Mucosa of descending colon (tissue), 3 donors: ENCODE measurements around the gene GNAT3. TPM values are rescaled to one million over a fixed set of nuclear protein-coding genes. Genes with fewer than 3 reads are reported as not detected.

Source experiments
- ATAC-seq: fragments of 200-7000 bp; cut with Tn5 transposase; one replicate; pipeline ENCODE4 v1.9.1; 2020; ENCODE audit warnings: mild to moderate bottlenecking, moderate library complexity
- DNase-seq, 3 donors: peaks; one replicate each; pipeline ENCODE4 v3.0.0-alpha.2; 2020
- H3K36me3 ChIP-seq: fragments of 200-600 bp; one replicate; pipeline ENCODE4 v1.8.0; 2021; ENCODE audit warnings: low read depth, mild to moderate bottlenecking
- H3K4me1 ChIP-seq: fragments of 200-600 bp; one replicate; pipeline ENCODE4 v1.8.0; 2021; ENCODE audit warnings: low read depth, mild to moderate bottlenecking
- H3K4me3 ChIP-seq: fragments of 200-600 bp; one replicate; pipeline ENCODE4 v1.8.0; 2021; ENCODE audit warnings: mild to moderate bottlenecking
- H3K9me3 ChIP-seq: fragments of 200-600 bp; one replicate; pipeline ENCODE4 v1.8.0; 2021; ENCODE audit warnings: mild to moderate bottlenecking
- intact Hi-C, 2 donors: fragments of 100-400 bp; cut with DNase I in 1 of 2; cut with micrococcal nuclease in 1 of 2; formaldehyde crosslinking; loops; one replicate each; pipeline versions ENCODE4 v1.11.0 to v1.11.1; 2022; cut with DNase I, micrococcal nuclease
- total RNA-seq, 3 donors: library from RNA; stranded (reverse); fragmentation: NEBNext Ultra II Directional in 2 of 3; extraction: Animal tissue kit (Norgen Biotek cat#: 25700) in 2 of 3; gene quantifications; one replicate each; pipeline versions ENCODE4 v1.2.1 to v1.2.4, GENCODE V29; 2021 to 2023
- TF ChIP-seq, protein P1 (sequence below): fragments of 200-600 bp; IDR thresholded peaks from one replicate; pipeline ENCODE4 v1.8.0; 2022; ENCODE audit warnings: antibody characterized with exemption, mild to moderate bottlenecking
- donor health status: DM: no; HTN: no; CAD: no; lungs with moderate emphysema.
- donor health status: DM: no; HTN: no; CAD: no.
- donor health status: DM: no; HTN: yes; CAD: no.

Gene GNAT3
- total RNA-seq, 3 donors from 2014 or later = not detected

DNA sequence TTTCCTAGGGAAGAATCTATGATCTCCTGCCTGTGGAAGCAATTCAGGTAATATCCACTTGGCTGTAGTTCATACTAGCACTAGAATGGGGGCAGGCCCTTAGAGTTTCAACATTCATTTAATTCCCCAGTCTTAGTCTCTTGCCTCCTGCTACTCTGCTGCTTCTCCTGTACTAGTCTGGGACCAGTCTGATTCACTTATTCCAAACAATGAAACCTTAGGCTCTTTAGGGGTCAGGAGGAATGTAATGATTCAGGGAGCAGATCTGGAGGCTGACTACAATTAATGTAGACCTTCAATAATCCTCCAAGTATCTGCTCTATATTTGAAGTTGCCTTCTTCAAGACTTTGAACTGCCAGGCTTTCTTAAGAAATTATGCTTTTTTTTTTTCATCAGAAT is 101.8 kb downstream of the GNAT3 start:
- no peaks in the 10 kb centered on the region for H3K4me1 ChIP-seq
- DNase-seq = no peak
- no peak overlapping the region for H3K4me3 ChIP-seq
- intact Hi-C loops = no loop called here
- TF ChIP-seq, protein P1, sequence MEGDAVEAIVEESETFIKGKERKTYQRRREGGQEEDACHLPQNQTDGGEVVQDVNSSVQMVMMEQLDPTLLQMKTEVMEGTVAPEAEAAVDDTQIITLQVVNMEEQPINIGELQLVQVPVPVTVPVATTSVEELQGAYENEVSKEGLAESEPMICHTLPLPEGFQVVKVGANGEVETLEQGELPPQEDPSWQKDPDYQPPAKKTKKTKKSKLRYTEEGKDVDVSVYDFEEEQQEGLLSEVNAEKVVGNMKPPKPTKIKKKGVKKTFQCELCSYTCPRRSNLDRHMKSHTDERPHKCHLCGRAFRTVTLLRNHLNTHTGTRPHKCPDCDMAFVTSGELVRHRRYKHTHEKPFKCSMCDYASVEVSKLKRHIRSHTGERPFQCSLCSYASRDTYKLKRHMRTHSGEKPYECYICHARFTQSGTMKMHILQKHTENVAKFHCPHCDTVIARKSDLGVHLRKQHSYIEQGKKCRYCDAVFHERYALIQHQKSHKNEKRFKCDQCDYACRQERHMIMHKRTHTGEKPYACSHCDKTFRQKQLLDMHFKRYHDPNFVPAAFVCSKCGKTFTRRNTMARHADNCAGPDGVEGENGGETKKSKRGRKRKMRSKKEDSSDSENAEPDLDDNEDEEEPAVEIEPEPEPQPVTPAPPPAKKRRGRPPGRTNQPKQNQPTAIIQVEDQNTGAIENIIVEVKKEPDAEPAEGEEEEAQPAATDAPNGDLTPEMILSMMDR = no peak
- ATAC-seq = no peak
- H3K9me3 ChIP-seq = no peaks in the 10 kb centered on the region
- no peaks in the 10 kb centered on the region for H3K36me3 ChIP-seq

Other genes with a start within 250 kb of the GNAT3 start
- 10 to 100 TPM; 18.4 to 34.4 (median 25.0) TPM for gene CD36, start 126.6 kb upstream of the GNAT3 start, total RNA-seq